ENCODE measurements around the gene ACO2.

- TF ChIP-seq CTCF (conservative IDR thresholded peaks at IDR 0.05; ENCODE audit: low read length) (peak; percentile 57), EZH2phosphoT487 (IDR thresholded peaks at IDR 0.05; ENCODE audit: borderline replicate concordance) (no peak)
Measured at GRCh38 chr22:41501209-41501608, 32.3 kb downstream of the ACO2 start.
